ENCODE data around the gene ATOH7. TPM values are rescaled to one million over a fixed set of nuclear protein-coding genes. Genes with fewer than 3 reads are reported as not detected.
"Not testable (repeated sequence)": the region's sequence is repeated elsewhere in the genome, so short reads cannot be mapped to it uniquely, and the experiment has no call there.

Gene ATOH7
- total and polyA plus RNA-seq, 9 donors, result 0.11 to 0.13 (median 0.11) TPM; not detected in 6

- Histone ChIP-seq H3K4me1 (ENCODE audit: control insufficient read depth, insufficient read depth, low read length) (no peaks in the 10 kb centered on the region), H3K9me3 (replicated peaks; ENCODE audit: control insufficient read depth, low read depth, low read length) (peaks cover 3% of the 10 kb centered on the region), H3K4me3 (ENCODE audit: low read length) (no peak overlapping the region), H3K27ac (ENCODE audit: low read length) (no peak overlapping the region), H3K36me3 (ENCODE audit: control insufficient read depth, insufficient read depth, low read length) (no peaks in the 10 kb centered on the region), H3K27me3 (ENCODE audit: control insufficient read depth, insufficient read depth, low read length) (no peaks in the 10 kb centered on the region)
- no peak for DNase-seq
- 80% methylated on average over 7 of the region's 8 CpGs for WGBS (ENCODE audit: insufficient coverage)
Observed at GRCh38 chr10:68261132-68261856, 29.4 kb upstream of the ATOH7 start.

- Histone ChIP-seq H3K4me1 (ENCODE audit: control insufficient read depth, insufficient read depth, low read length) (no peaks in the 10 kb centered on the region), H3K9me3 (replicated peaks; ENCODE audit: control insufficient read depth, low read depth, low read length) (no peaks in the 10 kb centered on the region), H3K27ac (ENCODE audit: low read length) (no peak overlapping the region), H3K27me3 (ENCODE audit: control insufficient read depth, insufficient read depth, low read length) (peaks cover 3% of the 10 kb centered on the region), H3K4me3 (ENCODE audit: low read length) (no peak overlapping the region), H3K36me3 (ENCODE audit: control insufficient read depth, insufficient read depth, low read length) (no peaks in the 10 kb centered on the region)
- WGBS (ENCODE audit: insufficient coverage), result no CpG with 5 or more reads among the region's 1 CpG
- DNase-seq, result no peak
Observed at GRCh38 chr10:68253346-68253745, 21.4 kb upstream of the ATOH7 start.

GRCh38 chr10:68251625-68252495 lies 19.9 kb upstream of the ATOH7 start:
- no CpG with 5 or more reads among the region's 5 CpGs for WGBS (ENCODE audit: insufficient coverage)
- no peak for DNase-seq
- no peak overlapping the region for H3K27ac ChIP-seq (ENCODE audit: low read length)
- no peaks in the 10 kb centered on the region for H3K9me3 ChIP-seq (replicated peaks; ENCODE audit: control insufficient read depth, low read depth, low read length)
- no peaks in the 10 kb centered on the region for H3K36me3 ChIP-seq (ENCODE audit: control insufficient read depth, insufficient read depth, low read length)
- H3K27me3 ChIP-seq (ENCODE audit: control insufficient read depth, insufficient read depth, low read length), result peaks cover 3% of the 10 kb centered on the region
- H3K4me1 ChIP-seq (ENCODE audit: control insufficient read depth, insufficient read depth, low read length), result no peaks in the 10 kb centered on the region
- no peak overlapping the region for H3K4me3 ChIP-seq (ENCODE audit: low read length)

- no peaks in the 10 kb centered on the region for H3K36me3 ChIP-seq (ENCODE audit: control insufficient read depth, insufficient read depth, low read length)
- WGBS (ENCODE audit: insufficient coverage), result 73% methylated on average over 5 of the region's 7 CpGs
- DNase-seq, result no peak
- peaks cover 3% of the 10 kb centered on the region for H3K27me3 ChIP-seq (ENCODE audit: control insufficient read depth, insufficient read depth, low read length)
- no peaks in the 10 kb centered on the region for H3K4me1 ChIP-seq (ENCODE audit: control insufficient read depth, insufficient read depth, low read length)
- H3K27ac ChIP-seq (ENCODE audit: low read length), result no peak overlapping the region
- H3K4me3 ChIP-seq (ENCODE audit: low read length), result no peak overlapping the region
- H3K9me3 ChIP-seq (replicated peaks; ENCODE audit: control insufficient read depth, low read depth, low read length), result no peaks in the 10 kb centered on the region
Observed at GRCh38 chr10:68251151-68251550, 19.2 kb upstream of the ATOH7 start.

- no peaks in the 10 kb centered on the region for H3K36me3 ChIP-seq (ENCODE audit: control insufficient read depth, insufficient read depth, low read length)
- no peak overlapping the region for H3K4me3 ChIP-seq (ENCODE audit: low read length)
- no peaks in the 10 kb centered on the region for H3K4me1 ChIP-seq (ENCODE audit: control insufficient read depth, insufficient read depth, low read length)
- 93% methylated on average over 3 of the region's 4 CpGs for WGBS (ENCODE audit: insufficient coverage)
- no peak for DNase-seq
- peaks cover 3% of the 10 kb centered on the region for H3K27me3 ChIP-seq (ENCODE audit: control insufficient read depth, insufficient read depth, low read length)
- H3K9me3 ChIP-seq (replicated peaks; ENCODE audit: control insufficient read depth, low read depth, low read length), result no peaks in the 10 kb centered on the region
- H3K27ac ChIP-seq (ENCODE audit: low read length), result no peak overlapping the region
Observed at GRCh38 chr10:68249297-68249696, 17.4 kb upstream of the ATOH7 start.

- no peak for DNase-seq
- no peaks in the 10 kb centered on the region for H3K9me3 ChIP-seq (replicated peaks; ENCODE audit: control insufficient read depth, low read depth, low read length)
- no peaks in the 10 kb centered on the region for H3K4me1 ChIP-seq (ENCODE audit: control insufficient read depth, insufficient read depth, low read length)
- no peak overlapping the region for H3K27ac ChIP-seq (ENCODE audit: low read length)
- no peak overlapping the region for H3K4me3 ChIP-seq (ENCODE audit: low read length)
- peaks cover 3% of the 10 kb centered on the region for H3K27me3 ChIP-seq (ENCODE audit: control insufficient read depth, insufficient read depth, low read length)
- WGBS (ENCODE audit: insufficient coverage), result 40% methylated on average over 2 of the region's 6 CpGs
- H3K36me3 ChIP-seq (ENCODE audit: control insufficient read depth, insufficient read depth, low read length), result no peaks in the 10 kb centered on the region
Observed at GRCh38 chr10:68247931-68248330, 16.0 kb upstream of the ATOH7 start.

GRCh38 chr10:68246397-68246796 lies 14.5 kb upstream of the ATOH7 start:
- H3K9me3 ChIP-seq (replicated peaks; ENCODE audit: control insufficient read depth, low read depth, low read length); H3K4me1 ChIP-seq (ENCODE audit: control insufficient read depth, insufficient read depth, low read length); H3K27ac ChIP-seq (ENCODE audit: low read length); DNase-seq; H3K27me3 ChIP-seq (ENCODE audit: control insufficient read depth, insufficient read depth, low read length); H3K36me3 ChIP-seq (ENCODE audit: control insufficient read depth, insufficient read depth, low read length); H3K4me3 ChIP-seq (ENCODE audit: low read length): not testable (repeated sequence)
- WGBS (ENCODE audit: insufficient coverage), result 100% methylated on average over 3 of the region's 7 CpGs

GRCh38 chr10:68242051-68242450 lies 10.1 kb upstream of the ATOH7 start:
- Histone ChIP-seq H3K36me3 (ENCODE audit: control insufficient read depth, insufficient read depth, low read length) (no peaks in the 10 kb centered on the region), H3K27me3 (ENCODE audit: control insufficient read depth, insufficient read depth, low read length) (no peaks in the 10 kb centered on the region), H3K4me1 (ENCODE audit: control insufficient read depth, insufficient read depth, low read length) (no peaks in the 10 kb centered on the region), H3K27ac (ENCODE audit: low read length) (no peak overlapping the region), H3K4me3 (ENCODE audit: low read length) (no peak overlapping the region), H3K9me3 (replicated peaks; ENCODE audit: control insufficient read depth, low read depth, low read length) (no peaks in the 10 kb centered on the region)
- 84% methylated on average over 2 of the region's 2 CpGs for WGBS (ENCODE audit: insufficient coverage)
- no peak for DNase-seq

- no peak for DNase-seq
- Histone ChIP-seq H3K4me1 (ENCODE audit: control insufficient read depth, insufficient read depth, low read length) (no peaks in the 10 kb centered on the region), H3K4me3 (ENCODE audit: low read length) (no peak overlapping the region), H3K9me3 (replicated peaks; ENCODE audit: control insufficient read depth, low read depth, low read length) (no peaks in the 10 kb centered on the region), H3K36me3 (ENCODE audit: control insufficient read depth, insufficient read depth, low read length) (no peaks in the 10 kb centered on the region), H3K27me3 (ENCODE audit: control insufficient read depth, insufficient read depth, low read length) (no peaks in the 10 kb centered on the region), H3K27ac (ENCODE audit: low read length) (no peak overlapping the region)
- WGBS (ENCODE audit: insufficient coverage), result 17% methylated on average over 1 of the region's 5 CpGs
Observed at GRCh38 chr10:68239596-68240150, 7.8 kb upstream of the ATOH7 start.

- Histone ChIP-seq H3K4me1 (ENCODE audit: control insufficient read depth, insufficient read depth, low read length) (no peaks in the 10 kb centered on the region), H3K9me3 (replicated peaks; ENCODE audit: control insufficient read depth, low read depth, low read length) (no peaks in the 10 kb centered on the region), H3K4me3 (ENCODE audit: low read length) (no peak overlapping the region), H3K27me3 (ENCODE audit: control insufficient read depth, insufficient read depth, low read length) (peaks cover 2% of the 10 kb centered on the region), H3K36me3 (ENCODE audit: control insufficient read depth, insufficient read depth, low read length) (no peaks in the 10 kb centered on the region), H3K27ac (ENCODE audit: low read length) (no peak overlapping the region)
- WGBS (ENCODE audit: insufficient coverage), result 86% methylated on average over 2 of the region's 5 CpGs
- DNase-seq, result no peak
Observed at GRCh38 chr10:68239069-68239468, 7.2 kb upstream of the ATOH7 start.

All from muscle of leg (tissue), 11 donors.